Activated naive CD8-positive, alpha-beta T cell treated with anti-CD3 and anti-CD28 coated beads, Interleukin-2, amount 10 ng/mL, durations not matched to agents 7 days and 5 days (primary cell): Measurements from ENCODE around the gene SLC3A2. TPM values are rescaled to one million over a fixed set of nuclear protein-coding genes. Genes with fewer than 3 reads are reported as not detected.

Experiments
- ATAC-seq: fragments of 150-1000 bp; cut with Tn5 transposase; one replicate; pipeline ENCODE4 v1.10.0; 2021; ENCODE audit warnings: low read depth, moderate library complexity
- POLR2A ChIA-PET: fragments of 350-600 bp; sonication (Branson Sonifier 250); formaldehyde crosslinking; loops from one replicate; lab custom pipeline; 2021; ENCODE audit warnings: antibody characterized with exemption; lab: Charles Lee
- DNase-seq: peaks from one replicate; pipeline ENCODE4 v3.0.0; 2021
- H3K27ac Mint-ChIP-seq: one replicate; pipeline ENCODE4 v1.8.0; 2022; ENCODE audit warnings: mild to moderate bottlenecking, mixed read lengths
- H3K27me3 Mint-ChIP-seq: one replicate; pipeline ENCODE4 v1.8.0; 2022; ENCODE audit warnings: mild to moderate bottlenecking, moderate library complexity, mixed read lengths
- H3K36me3 Mint-ChIP-seq: one replicate; pipeline ENCODE4 v1.8.0; 2021; ENCODE audit warnings: mild to moderate bottlenecking, mixed read lengths
- H3K4me1 Mint-ChIP-seq: one replicate; pipeline ENCODE4 v1.8.0; 2021; ENCODE audit warnings: mixed read lengths
- H3K4me3 Mint-ChIP-seq: one replicate; pipeline ENCODE4 v1.8.0; 2022; ENCODE audit warnings: mild to moderate bottlenecking, moderate library complexity, mixed read lengths
- H3K9me3 Mint-ChIP-seq: one replicate; pipeline ENCODE4 v1.8.0; 2021; ENCODE audit warnings: mixed read lengths
- total RNA-seq, 2 experiments: library from RNA; stranded (reverse); gene quantifications; one replicate each; pipeline ENCODE4 v1.2.3, GENCODE V29; 2021

Gene SLC3A2
- total RNA-seq, 2 experiments from 2014 or later, result 222 to 228 TPM

DNA sequence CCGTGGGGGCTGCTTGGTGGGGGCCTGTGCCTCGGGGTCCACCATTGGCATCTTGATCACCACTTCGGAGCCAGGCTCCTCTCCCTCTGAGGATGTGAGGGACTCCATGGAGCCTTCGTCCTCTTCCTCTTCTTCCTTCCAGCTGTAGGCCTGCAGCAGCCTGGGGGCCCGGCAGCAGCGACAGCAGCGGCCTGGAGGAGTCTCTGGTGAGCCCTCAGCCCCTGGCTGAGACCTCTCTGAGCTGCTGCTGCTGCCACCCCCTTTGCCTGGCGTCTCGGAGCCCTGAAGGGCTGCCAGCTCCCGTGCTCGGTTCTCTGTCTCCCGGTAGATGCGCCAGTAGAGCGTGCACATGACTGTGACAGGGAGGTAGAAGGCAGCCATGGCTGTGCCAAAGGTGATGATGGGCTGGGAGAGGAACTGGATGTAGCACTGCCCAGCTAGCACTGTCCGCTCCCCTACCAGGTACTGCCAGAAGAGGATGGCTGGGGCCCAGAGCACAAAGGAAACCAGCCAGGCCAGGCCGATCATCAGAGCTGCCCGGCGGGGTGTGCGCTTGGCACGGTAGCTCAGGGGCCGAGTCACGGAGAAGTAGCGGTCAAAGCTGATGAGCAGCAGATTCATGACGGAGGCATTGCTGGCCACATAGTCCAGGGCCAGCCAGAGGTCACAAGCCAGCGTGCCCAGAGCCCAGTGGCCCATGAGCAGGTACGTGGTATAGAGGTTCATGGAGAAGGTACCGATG lies 29.6 kb downstream of the SLC3A2 start:
- ATAC-seq, result no peak
- POLR2A ChIA-PET, result no interaction called here
- H3K4me1 Mint-ChIP-seq, result peaks cover 7% of the 10 kb centered on the region
- no peak for DNase-seq
- H3K27ac Mint-ChIP-seq, result no peak overlapping the region
- no peaks in the 10 kb centered on the region for H3K36me3 Mint-ChIP-seq
- no peak overlapping the region for H3K4me3 Mint-ChIP-seq
- peaks cover 11% of the 10 kb centered on the region for H3K27me3 Mint-ChIP-seq
- H3K9me3 Mint-ChIP-seq, result no peaks in the 10 kb centered on the region

DNA sequence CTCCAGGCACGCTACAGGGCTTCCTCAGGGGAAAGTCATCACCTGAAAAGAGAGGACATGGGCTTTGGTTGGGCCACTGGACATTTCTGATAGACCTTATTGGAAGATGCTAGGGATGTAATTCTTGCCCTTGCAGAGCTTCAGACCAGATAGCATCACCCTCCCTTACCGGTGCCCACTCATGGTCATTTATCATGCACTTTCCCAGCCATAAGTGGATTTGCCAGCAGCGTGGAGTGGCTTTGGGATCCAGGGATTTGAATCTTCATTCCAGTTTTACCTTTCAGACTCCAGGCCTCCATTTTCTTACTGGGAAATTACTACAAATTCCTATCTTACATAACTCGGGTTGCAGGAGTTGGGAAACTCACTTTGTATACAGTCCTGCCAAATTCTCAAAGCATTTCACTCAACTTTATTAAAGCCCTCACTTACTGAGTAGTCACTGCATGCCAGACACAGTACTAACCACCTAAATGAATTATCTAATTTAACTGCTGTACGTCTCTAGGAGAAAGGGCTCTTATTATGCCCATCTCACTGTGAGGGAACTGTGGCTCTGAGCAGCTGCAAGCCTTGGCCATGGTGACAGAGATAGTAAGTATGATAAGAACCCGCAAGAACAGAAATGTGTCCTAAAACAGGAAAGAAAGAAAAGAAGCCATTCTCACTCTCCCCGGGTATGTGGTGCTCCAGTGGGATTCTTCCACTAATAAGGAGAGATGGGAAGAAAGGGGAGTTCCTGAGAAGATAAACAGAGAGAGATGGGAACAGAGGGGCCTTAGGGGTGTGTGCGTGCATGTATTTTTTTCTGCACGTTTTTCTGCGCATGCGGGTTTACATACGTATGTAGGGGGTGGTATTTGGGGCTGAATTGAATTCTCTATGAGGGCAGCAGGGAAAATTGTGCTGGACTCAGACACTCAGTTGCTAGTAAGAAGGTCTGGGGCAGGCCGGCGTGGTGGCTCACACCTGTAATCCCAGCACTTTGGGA lies 30.7 kb downstream of the SLC3A2 start:
- H3K27ac Mint-ChIP-seq, result no peak overlapping the region
- ATAC-seq (no peak), DNase-seq (no peak)
- no peak overlapping the region for H3K4me3 Mint-ChIP-seq
- H3K4me1 Mint-ChIP-seq, result peaks cover 4% of the 10 kb centered on the region
- POLR2A ChIA-PET, result no interaction called here
- peaks cover 12% of the 10 kb centered on the region for H3K27me3 Mint-ChIP-seq
- no peaks in the 10 kb centered on the region for H3K9me3 Mint-ChIP-seq
- H3K36me3 Mint-ChIP-seq, result no peaks in the 10 kb centered on the region

- Mint-ChIP-seq H3K4me3 (no peak overlapping the region), H3K27ac (no peak overlapping the region), H3K9me3 (no peaks in the 10 kb centered on the region), H3K36me3 (no peaks in the 10 kb centered on the region), H3K4me1 (peaks cover 4% of the 10 kb centered on the region), H3K27me3 (peaks cover 8% of the 10 kb centered on the region)
- DNase-seq, result no peak
- ATAC-seq, result no peak
- POLR2A ChIA-PET, result no interaction called here
Observed at GRCh38 chr11:62912268-62912667, 31.6 kb downstream of the SLC3A2 start.

- no peak for ATAC-seq
- H3K36me3 Mint-ChIP-seq, result no peaks in the 10 kb centered on the region
- peaks cover 4% of the 10 kb centered on the region for H3K4me1 Mint-ChIP-seq
- no peak overlapping the region for H3K4me3 Mint-ChIP-seq
- no peak for DNase-seq
- H3K27me3 Mint-ChIP-seq, result peaks cover 5% of the 10 kb centered on the region
- POLR2A ChIA-PET, result no interaction called here
- H3K9me3 Mint-ChIP-seq, result no peaks in the 10 kb centered on the region
- no peak overlapping the region for H3K27ac Mint-ChIP-seq
Observed at GRCh38 chr11:62914416-62914815, 33.7 kb downstream of the SLC3A2 start.

- Mint-ChIP-seq H3K4me3 (no peak overlapping the region), H3K27me3 (peaks cover 27% of the 10 kb centered on the region), H3K4me1 (no peaks in the 10 kb centered on the region), H3K9me3 (no peaks in the 10 kb centered on the region), H3K36me3 (no peaks in the 10 kb centered on the region), H3K27ac (no peak overlapping the region)
- POLR2A ChIA-PET, result no interaction called here
- ATAC-seq, result no peak
- DNase-seq, result no peak
Observed at GRCh38 chr11:62917906-62918502, 37.3 kb downstream of the SLC3A2 start.

DNA sequence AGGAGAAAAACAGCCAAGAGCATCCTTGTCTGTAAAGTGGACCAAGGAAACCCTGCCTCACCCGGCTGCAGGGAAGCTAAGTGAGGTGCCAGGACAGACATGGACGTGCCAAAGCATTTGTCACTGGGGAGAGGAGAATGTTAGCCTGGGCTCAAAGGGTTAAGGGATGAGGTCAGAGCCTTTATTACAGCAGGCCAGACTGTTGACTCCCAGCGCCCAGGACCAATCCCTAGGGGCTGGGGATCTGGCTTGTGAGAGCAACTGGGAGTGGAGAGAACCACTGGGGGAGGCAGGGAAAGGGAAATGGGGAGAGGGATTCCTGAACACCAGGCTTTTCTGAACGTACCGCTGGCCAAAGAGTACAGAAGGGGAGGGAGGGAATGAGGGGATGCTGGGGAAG lies 37.8 kb downstream of the SLC3A2 start:
- no peak for ATAC-seq
- peaks cover 33% of the 10 kb centered on the region for H3K27me3 Mint-ChIP-seq

GRCh38 chr11:62919476-62919875 lies 38.8 kb downstream of the SLC3A2 start:
- Mint-ChIP-seq H3K36me3 (no peaks in the 10 kb centered on the region), H3K4me1 (peaks cover 6% of the 10 kb centered on the region), H3K9me3 (no peaks in the 10 kb centered on the region), H3K27ac (no peak overlapping the region), H3K27me3 (peaks cover 42% of the 10 kb centered on the region), H3K4me3 (no peak overlapping the region)
- POLR2A ChIA-PET, result no interaction called here
- no peak for ATAC-seq
- no peak for DNase-seq

More for the DNA sequence above, 37.8 kb downstream of the SLC3A2 start:
- Mint-ChIP-seq H3K27ac (no peak overlapping the region), H3K9me3 (no peaks in the 10 kb centered on the region), H3K36me3 (no peaks in the 10 kb centered on the region), H3K4me3 (no peak overlapping the region), H3K4me1 (peaks cover 2% of the 10 kb centered on the region)
- DNase-seq, result no peak
- POLR2A ChIA-PET, result no interaction called here

DNA sequence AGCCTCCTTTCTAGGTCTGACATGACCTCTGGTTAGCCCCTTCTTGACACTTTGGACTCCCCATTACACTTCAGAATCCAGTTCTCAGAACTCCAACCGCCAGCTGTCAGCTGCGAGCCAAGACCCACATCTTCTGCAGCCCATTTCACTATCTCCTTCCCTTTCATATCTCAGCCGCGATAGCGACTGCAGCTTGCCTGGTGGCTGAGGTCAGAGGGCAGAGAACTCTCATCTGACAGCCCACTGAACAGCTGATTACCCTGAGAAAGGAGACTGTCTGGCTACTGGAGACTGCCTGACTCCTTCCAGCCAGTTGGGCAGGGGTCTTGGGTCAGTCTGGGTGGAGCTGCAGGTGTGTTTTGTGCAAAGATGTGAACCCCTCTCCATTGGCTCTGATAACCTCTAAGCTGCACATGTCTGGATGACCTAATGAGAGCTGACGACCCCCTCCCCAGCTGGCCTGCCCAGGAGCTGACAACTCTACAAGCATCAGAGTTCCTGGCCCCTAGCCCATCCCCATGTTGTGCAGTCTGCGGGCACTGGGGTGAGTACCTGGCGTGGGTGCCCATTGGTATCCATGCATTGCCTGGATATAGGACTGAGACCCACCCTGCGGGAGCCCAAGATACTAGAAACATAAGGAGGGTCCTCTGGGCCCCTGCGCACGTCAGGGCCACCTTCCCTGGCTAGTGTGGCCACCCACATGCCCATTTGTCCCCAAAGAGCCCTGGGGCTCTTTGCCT lies 39.4 kb downstream of the SLC3A2 start:
- POLR2A ChIA-PET, result no interaction called here
- H3K27me3 Mint-ChIP-seq, result peaks cover 48% of the 10 kb centered on the region
- H3K27ac Mint-ChIP-seq, result no peak overlapping the region
- H3K4me3 Mint-ChIP-seq, result no peak overlapping the region
- DNase-seq (no peak), ATAC-seq (no peak)
- H3K4me1 Mint-ChIP-seq, result peaks cover 6% of the 10 kb centered on the region
- H3K9me3 Mint-ChIP-seq, result no peaks in the 10 kb centered on the region
- no peaks in the 10 kb centered on the region for H3K36me3 Mint-ChIP-seq

GRCh38 chr11:62921201-62921572 lies 40.5 kb downstream of the SLC3A2 start, which contains the start of gene CHRM1:
Gene CHRM1 (minus strand): TSS chr11:62921363. CDS start chr11:62911100, 10,263 bp downstream.
- H3K9me3 Mint-ChIP-seq, result no peaks in the 10 kb centered on the region
- DNase-seq (no peak), ATAC-seq (no peak)
- no peak within 1 kb of the TSS for H3K27ac Mint-ChIP-seq
- POLR2A ChIA-PET, result no interaction called here
- H3K4me1 Mint-ChIP-seq, result peaks cover 12% of the 10 kb centered on the region
- H3K36me3 Mint-ChIP-seq, result no peaks in the 10 kb centered on the region
- H3K4me3 Mint-ChIP-seq, result no peak within 1 kb of the TSS
- peaks cover 58% of the 10 kb centered on the region for H3K27me3 Mint-ChIP-seq

GRCh38 chr11:62921573-62922188 lies 41.0 kb downstream of the SLC3A2 start:
- DNase-seq, result no peak
- ATAC-seq, result no peak
- Mint-ChIP-seq H3K4me1 (peaks cover 12% of the 10 kb centered on the region), H3K4me3 (no peak overlapping the region), H3K9me3 (no peaks in the 10 kb centered on the region), H3K27me3 (peaks cover 63% of the 10 kb centered on the region), H3K27ac (no peak overlapping the region), H3K36me3 (no peaks in the 10 kb centered on the region)
- POLR2A ChIA-PET, result no interaction called here

DNA sequence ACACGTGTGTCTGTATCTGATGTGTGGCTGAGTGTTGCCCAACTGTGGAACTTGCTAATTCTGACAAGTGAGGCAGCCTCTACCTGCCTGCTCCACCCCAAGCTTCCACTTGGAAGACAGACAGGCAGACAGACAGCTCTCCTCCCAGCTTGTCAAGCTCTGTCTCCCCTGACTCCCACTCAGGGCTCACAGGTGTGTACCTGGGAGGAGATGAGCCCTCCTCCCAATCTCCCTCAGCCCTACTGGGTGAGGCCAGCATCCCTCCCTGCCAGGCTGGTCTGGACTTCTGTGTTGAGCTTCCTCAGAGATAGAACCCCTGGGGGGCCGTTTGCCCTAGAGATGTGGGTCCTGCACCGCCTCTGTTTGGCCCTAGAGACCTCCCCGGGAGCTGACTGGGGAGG lies 41.5 kb downstream of the SLC3A2 start:
- Mint-ChIP-seq H3K4me3 (no peak overlapping the region), H3K9me3 (no peaks in the 10 kb centered on the region), H3K4me1 (peaks cover 12% of the 10 kb centered on the region), H3K36me3 (no peaks in the 10 kb centered on the region), H3K27ac (no peak overlapping the region), H3K27me3 (peaks cover 67% of the 10 kb centered on the region)
- ATAC-seq (no peak), DNase-seq (no peak)
- POLR2A ChIA-PET, result no interaction called here

- POLR2A ChIA-PET, result no interaction called here
- Mint-ChIP-seq H3K36me3 (no peaks in the 10 kb centered on the region), H3K4me3 (no peak overlapping the region), H3K4me1 (peaks cover 12% of the 10 kb centered on the region), H3K9me3 (no peaks in the 10 kb centered on the region), H3K27ac (no peak overlapping the region), H3K27me3 (peaks cover 73% of the 10 kb centered on the region)
- DNase-seq (peak; percentile 48), ATAC-seq (peak; percentile 20)
Observed at GRCh38 chr11:62922653-62923431, 42.1 kb downstream of the SLC3A2 start.
